Frontal cortex (tissue), 4 donors: ENCODE results near the gene MYH6. TPM values are rescaled to one million over a fixed set of nuclear protein-coding genes. Genes with fewer than 3 reads are reported as not detected.

Source experiments
- DNase-seq, 2 donors: peaks; one replicate each; pipeline ENCODE4 v3.0.0; 2012; ENCODE audit warnings: low spot score in 2 of 2
- FAIRE-seq: peaks from 2 replicates; lab custom pipeline; 2012; peaks lifted over from hg19 to GRCh38; lab: Jason Lieb, UNC
- total RNA-seq: library from RNA; depleted of rRNA; stranded (reverse); fragments of >200 nt; gene quantifications from one replicate; pipeline ENCODE4 v1.2.3, GENCODE V29; 2014
- donor health status: control.
- donor health status: control.
- donor health status: control.

MYH6 gene
- total RNA-seq, 1 donor from 2014 or later: not detected

- FAIRE-seq: no peak
- no peak for DNase-seq
Measured at GRCh38 chr14:23415821-23416778, 8.0 kb upstream of the MYH6 start.

DNA sequence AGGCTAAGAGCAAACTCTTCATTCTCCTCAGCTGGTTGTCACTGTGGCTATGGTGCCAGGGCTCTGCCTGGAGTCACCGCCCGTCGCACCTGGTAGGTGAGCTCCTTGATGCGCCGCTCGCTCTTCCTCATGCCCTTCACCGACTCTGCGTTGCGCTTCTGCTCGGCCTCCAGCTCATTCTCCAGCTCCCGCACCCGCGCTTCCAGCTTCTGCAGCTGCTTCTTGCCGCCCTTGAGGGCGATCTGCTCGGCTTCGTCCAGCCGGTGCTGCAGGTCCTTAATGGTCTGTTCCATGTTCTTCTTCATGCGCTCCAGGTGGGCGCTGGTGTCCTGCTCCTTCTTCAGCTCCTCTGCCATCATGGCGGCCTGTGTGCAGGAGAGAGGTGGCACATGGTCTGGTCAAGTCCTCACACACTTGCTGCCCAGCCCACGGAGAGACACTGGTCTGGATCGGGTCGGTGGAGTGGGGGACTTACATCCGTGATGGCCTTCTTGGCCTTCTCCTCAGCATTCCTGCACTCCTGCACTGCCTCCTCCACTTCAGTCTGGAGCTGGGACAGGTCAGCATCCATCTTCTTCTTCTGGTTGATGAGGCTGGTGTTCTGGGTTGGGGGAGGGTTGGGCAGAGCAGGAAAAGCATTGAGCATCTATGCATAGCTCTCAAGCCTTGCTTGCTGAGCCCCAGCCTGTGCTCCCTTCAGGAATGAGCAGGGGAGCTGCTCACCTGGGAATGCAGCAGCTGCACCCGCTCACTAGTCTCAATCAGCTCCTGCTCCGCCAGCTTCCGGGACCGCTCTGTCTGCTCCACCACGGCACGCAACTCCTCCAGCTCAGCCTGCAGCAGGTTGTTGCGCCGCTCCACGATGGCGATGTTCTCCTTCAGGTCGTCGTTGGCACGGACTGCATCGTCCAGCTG lies 7.1 kb upstream of the MYH6 start:
- DNase-seq: no peak
- no peak for FAIRE-seq

DNA sequence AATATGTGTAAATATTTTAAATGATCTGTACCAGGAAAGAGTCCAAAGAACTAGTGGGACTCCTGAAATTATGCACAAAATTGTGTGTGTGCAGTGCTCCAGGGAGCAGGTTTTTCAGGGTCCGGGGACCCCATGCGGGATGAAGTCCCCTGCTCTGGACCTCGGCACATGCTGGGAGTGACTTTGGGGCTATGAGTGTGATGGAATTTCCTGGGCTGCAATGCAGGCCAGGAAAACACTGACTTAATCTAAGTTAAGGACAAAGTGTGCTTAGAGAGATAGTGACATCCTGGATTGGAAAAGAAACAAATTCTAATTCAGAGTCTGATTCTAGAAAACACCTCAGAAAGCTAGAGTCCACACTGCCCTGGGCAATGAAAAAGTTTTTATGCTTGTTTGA lies 6.2 kb upstream of the MYH6 start:
- no peak for DNase-seq
- FAIRE-seq: no peak

DNA sequence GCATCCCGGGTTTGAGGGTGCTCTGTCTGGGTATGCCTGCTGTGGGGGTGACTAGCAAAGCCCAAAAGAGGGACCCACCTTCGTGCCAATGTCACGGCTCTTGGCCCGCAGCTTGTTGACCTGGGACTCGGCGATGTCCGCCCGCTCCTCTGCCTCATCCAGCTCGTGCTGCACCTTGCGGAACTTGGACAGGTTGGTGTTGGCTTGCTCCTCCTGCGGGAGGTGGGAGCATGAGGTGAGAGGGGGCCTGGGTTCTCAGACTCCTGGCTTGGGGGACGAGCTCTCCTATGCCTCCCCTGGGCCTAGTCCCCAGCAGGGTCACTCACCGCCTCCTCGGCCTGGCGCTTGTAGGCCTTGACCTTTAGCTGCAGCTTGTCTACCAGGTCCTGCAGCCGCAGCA lies 5.6 kb upstream of the MYH6 start:
- FAIRE-seq: no peak
- DNase-seq: no peak

- FAIRE-seq: no peak
- DNase-seq: no peak
Measured at GRCh38 chr14:23411563-23412525, 3.8 kb upstream of the MYH6 start.

DNA sequence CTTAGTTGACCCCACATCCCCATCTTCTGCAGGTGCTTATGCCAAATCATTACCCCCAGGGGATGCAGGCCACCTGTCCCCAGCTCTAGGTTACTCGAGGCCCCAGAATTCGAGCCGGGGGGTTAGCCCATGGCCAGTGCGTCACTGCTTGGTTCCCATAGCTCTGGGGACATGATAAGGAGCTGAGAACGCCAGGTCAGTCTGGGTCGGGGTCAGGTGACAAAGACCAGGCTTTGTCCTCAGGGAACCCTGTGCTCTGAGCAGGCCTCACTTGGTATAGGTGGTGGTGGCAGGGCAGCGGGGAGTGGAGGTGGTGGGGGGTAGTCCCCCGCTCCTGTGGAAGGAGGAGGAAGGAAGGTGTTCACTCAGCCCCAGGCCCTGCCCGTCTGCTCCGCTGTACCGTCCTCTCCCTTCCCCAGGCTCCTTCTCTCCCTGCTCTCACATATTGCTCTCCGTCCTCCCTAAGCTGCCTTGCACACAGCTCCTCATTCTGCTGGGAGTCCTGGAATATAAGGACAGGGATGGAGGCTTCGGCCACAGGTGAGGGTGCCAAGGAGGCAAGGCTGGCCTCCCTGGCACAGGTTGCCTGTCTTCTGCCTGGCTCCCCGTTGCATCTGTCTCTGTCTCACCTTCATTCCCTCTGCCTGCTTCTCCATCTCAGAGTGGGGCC lies 2.0 kb upstream of the MYH6 start:
- DNase-seq (no peak), FAIRE-seq (no peak)

DNA sequence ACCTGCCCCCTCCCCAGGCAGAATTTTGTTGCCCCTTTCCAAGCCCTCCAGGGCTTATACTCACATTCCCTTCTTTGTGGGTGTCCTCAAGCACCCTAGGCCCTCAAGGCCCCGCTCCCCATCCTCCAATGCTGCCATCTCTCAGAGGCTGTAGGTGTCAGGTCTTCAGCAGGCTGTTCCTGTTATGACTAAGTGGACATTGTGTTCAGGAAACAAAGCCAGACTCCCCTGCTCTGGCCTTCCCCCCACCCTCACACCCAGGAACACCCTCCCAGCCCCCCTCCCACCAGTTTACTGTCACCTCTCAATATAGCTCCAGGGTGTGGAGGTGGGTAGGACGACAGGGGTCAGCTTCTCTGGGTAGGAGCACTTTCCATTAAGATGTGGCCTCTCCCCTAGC lies 1.4 kb upstream of the MYH6 start:
- FAIRE-seq (no peak), DNase-seq (no peak)

DNA sequence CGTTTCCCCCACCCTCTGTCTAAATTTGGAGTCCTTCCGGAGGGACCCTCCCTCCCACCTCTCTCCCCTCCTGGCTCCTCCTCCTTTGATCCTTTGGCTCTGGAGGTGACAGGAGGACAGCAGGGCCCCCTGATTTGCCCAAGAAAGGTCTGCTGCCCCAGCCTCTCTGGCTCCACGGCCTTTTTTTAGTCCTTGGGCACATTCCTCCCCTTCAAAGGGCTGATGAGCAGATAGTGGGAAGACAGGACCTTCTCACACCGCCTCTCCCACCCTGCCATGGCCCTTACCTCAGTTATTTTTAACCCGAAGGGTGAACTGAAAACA lies 196 bp upstream of the MYH6 start:
- FAIRE-seq: no peak

GRCh38 chr14:23406725-23407355 lies 1.2 kb downstream of the MYH6 start:
- FAIRE-seq: no peak

More for the DNA sequence above, 196 bp upstream of the MYH6 start:
- DNase-seq: no peak

DNA sequence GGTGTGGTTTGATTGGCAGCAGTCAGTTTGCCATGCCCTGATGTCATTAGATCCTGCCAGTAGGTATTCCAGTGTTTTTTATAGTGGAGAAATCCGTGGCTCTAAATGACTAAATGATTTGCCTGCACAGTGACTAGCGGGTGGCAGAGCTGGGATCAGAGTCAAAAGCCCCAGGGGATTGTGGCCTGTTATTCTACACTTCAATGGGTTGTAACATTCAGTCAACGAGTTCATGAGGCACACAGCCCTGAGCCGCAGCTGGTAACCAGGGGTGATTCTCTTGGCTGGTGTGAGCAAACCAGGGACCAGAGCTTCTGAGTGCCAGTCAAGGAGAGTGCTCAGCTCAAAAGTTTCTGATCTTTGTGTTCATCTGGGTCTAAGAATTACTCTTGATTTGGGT lies 1.8 kb downstream of the MYH6 start:
- DNase-seq: no peak
- no peak for FAIRE-seq

More at GRCh38 chr14:23406725-23407355, 1.2 kb downstream of the MYH6 start:
- no peak for DNase-seq

DNA sequence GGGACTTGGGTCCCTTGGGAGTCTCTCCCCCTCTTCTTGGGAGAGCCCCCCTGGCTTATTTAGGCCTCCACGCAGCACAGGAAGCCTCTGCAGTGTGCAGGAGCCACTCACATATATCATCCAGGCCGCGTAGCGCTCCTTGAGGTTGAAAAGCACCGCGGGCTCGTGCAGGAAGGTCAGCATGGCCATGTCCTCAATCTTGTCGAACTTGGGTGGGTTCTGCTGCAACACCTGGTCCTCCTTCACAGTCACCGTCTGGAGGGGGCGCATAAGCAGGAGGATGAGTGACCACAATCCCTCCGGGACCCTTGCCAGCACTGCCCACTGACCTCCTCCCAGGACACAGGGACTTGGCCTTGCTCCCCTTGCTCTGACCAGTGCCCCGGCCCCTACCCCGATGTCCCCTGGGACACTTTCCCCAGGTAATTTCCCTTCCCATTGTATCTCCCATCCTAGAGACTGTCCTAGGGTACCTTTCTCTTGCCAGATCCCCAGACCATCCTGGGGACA lies 2.5 kb downstream of the MYH6 start:
- no peak for DNase-seq
- FAIRE-seq: no peak

DNA sequence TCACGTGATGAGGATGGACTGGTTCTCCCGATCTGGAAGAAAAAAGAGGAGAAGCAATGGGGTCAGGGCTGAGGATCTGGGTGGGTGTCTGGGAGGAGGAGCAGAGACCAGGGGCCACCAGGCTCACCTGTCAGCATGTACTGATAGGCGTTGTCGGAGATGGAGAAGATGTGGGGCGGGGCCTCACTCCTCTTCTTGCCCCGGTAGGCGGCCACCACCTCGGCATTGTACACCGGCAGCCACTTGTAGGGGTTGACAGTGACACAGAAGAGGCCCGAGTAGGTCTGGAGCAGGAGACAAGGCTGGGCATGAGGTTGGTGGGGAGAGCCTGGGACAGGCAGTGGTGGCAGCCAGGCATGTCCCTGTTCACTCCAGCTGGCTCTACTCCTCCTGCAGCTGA lies 3.0 kb downstream of the MYH6 start:
- FAIRE-seq (no peak), DNase-seq (no peak)

DNA sequence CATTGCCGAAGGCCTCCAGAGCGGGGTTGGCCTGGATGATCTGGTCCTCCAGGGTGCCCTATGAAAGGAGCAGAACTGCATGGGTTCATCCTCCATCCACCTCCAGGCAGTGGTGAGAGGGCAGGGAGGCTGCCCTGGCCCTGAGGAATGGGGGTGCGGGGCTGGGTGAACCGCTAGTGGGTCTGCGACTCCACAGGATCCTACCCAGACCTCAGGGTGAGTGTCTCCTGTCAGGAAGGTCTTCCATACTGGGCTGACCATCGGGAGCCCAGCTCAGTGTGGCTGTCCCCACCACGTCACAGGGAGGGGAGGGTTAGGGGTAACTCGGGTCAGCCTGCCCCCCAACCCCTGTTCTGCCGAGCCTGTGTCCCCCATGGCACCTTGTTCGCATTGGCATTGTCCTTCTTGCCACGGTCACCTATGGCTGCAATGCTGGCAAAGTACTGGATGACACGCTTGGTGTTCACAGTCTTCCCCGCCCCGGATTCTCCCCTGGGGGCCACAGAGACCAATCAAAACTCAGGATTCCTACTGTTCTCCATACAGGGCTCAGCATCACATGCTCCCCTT lies 3.7 kb downstream of the MYH6 start:
- FAIRE-seq (no peak), DNase-seq (no peak)

- no peak for DNase-seq
- FAIRE-seq: no peak
Measured at GRCh38 chr14:23403908-23404307, 4.2 kb downstream of the MYH6 start.

DNA sequence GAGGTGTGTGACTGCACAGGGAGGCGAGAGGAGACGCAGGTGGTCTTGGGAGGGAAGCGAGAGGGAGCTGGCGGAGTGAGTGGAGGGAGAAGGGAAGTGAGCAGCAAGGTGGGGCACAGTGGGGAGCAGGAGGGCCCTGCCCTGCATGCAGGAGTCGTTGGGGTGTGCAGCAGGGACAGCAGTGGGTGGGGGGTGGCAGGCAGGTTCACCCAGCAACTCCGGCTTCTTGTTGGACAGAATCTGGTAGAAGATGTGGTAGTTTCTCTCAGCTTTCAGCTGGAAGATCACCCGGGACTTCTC lies 5.0 kb downstream of the MYH6 start:
- FAIRE-seq (no peak), DNase-seq (no peak)

DNA sequence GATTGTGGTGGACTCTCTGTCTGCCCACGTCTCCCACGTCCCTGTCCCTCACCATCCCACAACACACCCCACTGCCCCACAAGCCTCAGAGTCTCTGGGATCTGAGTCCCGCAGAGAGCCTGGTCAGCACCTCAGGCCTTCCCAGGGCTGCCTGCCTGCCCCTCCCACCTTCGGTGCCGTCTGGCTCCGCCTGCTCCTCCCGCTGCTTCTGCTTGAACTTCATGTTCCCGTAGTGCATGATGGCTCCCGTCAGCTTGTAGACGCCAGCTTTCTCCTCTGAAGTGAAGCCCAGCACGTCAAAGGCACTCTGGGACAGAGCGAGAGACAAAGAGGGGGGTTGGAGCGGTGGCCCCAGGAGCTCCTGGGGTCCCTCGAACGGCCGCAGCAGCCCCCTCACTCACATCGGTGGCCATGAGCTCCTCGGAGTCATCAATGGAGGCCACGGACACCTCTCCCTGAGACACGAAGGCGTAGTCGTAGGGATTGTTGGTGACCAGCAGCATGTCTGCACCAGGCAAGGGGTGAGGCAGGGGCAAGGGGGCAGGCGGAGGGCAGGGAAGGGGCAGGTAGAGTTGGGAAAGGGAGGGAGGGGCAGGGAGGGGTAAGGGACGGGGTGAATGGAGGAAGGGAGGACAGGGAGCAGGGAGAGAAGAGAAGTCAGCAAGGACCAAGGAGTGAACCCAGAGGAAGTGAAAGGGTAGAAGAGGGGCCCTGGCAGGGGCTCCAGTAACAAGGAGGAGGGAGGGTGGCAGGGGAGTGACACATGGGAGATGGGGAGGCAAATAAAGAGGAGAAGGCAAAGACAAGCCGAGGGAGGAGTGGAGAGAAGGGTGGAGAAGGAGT lies 5.6 kb downstream of the MYH6 start:
- no peak for DNase-seq
- no peak for FAIRE-seq

- no peak for FAIRE-seq
- DNase-seq: no peak
Measured at GRCh38 chr14:23401291-23401690, 6.8 kb downstream of the MYH6 start.
